Measurements from ENCODE around the gene SLIT3. TPM values are rescaled to one million over a fixed set of nuclear protein-coding genes. Genes with fewer than 3 reads are reported as not detected.

The SLIT3 gene
- total RNA-seq, 3 donors from 2014 or later (not counting 1 experiment from before 2014, with no cell fraction given), result 0.34 to 0.80 TPM; not detected in 1

DNA sequence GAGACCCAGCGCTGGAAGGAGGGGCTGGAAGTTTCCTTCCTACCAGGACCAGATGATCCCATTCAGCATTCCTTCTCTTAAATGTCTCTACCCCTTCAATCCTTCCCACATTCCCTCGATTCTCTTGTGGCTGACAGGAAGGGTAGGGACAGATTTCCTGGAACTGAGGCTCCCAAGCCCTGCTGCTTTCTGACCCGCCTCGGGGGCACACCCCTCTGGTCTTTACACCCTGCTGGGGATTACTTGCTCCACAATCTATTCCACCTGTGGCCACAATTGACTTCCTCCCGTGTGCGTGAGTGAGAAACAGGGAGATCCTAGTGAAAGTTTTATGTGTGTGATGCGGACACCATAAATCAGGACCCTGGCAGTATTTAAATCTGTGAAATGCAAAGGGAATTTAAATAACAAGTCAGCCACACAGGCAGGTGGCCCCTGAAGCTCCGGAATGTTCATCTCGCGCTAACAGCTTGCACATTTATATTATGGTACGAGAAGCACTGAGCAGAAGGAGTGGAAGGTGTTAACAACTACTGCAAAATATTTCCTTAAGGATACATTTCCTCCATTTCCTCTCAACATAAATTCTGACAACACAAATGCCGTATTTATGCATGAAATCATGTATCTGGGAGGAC lies 237.5 kb downstream of the SLIT3 start:
- no peak overlapping the region for H3K27ac Mint-ChIP-seq
- DNase-seq (no peak), ATAC-seq (no peak)
- no peak overlapping the region for H3K4me3 ChIP-seq (ENCODE audit: low read length)
- no peak overlapping the region for H3K4me3 Mint-ChIP-seq
- no peaks in the 10 kb centered on the region for H3K36me3 ChIP-seq (ENCODE audit: control insufficient read depth, insufficient read depth, low read length)
- no peaks in the 10 kb centered on the region for H3K4me1 ChIP-seq (ENCODE audit: control insufficient read depth, insufficient read depth, low read length)
- WGBS (ENCODE audit: insufficient coverage), result 62% methylated on average over 8 of the region's 12 CpGs
- H3K9me3 ChIP-seq (ENCODE audit: control insufficient read depth, insufficient read depth, low read length), result no peaks in the 10 kb centered on the region
- H3K9me3 Mint-ChIP-seq, result no peaks in the 10 kb centered on the region
- no peaks in the 10 kb centered on the region for H3K27me3 ChIP-seq (ENCODE audit: control insufficient read depth, insufficient read depth, low read length)
- H3K4me1 Mint-ChIP-seq, result no peaks in the 10 kb centered on the region
- TF ChIP-seq, protein P1, sequence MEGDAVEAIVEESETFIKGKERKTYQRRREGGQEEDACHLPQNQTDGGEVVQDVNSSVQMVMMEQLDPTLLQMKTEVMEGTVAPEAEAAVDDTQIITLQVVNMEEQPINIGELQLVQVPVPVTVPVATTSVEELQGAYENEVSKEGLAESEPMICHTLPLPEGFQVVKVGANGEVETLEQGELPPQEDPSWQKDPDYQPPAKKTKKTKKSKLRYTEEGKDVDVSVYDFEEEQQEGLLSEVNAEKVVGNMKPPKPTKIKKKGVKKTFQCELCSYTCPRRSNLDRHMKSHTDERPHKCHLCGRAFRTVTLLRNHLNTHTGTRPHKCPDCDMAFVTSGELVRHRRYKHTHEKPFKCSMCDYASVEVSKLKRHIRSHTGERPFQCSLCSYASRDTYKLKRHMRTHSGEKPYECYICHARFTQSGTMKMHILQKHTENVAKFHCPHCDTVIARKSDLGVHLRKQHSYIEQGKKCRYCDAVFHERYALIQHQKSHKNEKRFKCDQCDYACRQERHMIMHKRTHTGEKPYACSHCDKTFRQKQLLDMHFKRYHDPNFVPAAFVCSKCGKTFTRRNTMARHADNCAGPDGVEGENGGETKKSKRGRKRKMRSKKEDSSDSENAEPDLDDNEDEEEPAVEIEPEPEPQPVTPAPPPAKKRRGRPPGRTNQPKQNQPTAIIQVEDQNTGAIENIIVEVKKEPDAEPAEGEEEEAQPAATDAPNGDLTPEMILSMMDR (IDR thresholded peaks at IDR 0.05), result no peak
- H3K27ac ChIP-seq (ENCODE audit: low read length), result no peak overlapping the region
- H3K36me3 Mint-ChIP-seq, result no peaks in the 10 kb centered on the region
- peaks cover 3 to 34% of the 10 kb centered on the region in 2 donors for H3K27me3 Mint-ChIP-seq (ENCODE audit: low read depth in 2 of 2)
- intact Hi-C loops (cut with micrococcal nuclease), result no loop called here

DNA sequence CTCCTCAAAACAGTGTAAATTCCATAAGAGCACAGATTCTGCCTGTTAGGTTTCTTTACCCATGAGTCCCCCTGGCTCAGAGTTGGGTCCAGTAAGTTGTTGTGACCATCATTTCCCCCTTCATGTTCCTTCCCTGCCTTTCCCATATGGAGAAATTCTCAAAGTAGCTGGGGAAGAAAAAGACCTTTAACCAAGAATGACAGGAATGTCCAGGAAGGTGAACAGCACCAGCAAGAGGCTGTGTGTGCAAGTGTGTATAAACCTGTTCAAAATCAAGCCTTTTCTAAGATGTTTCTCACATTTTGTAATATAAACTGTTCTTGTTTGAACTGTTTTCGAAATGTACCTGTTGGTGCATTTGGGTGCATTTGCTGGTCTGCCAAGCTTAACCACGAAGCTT lies 238.2 kb downstream of the SLIT3 start:
- TF ChIP-seq, protein P1 (IDR thresholded peaks at IDR 0.05), result no peak
- Histone ChIP-seq H3K27ac (ENCODE audit: low read length) (no peak overlapping the region), H3K4me1 (ENCODE audit: control insufficient read depth, insufficient read depth, low read length) (no peaks in the 10 kb centered on the region), H3K4me3 (ENCODE audit: low read length) (no peak overlapping the region), H3K9me3 (ENCODE audit: control insufficient read depth, insufficient read depth, low read length) (no peaks in the 10 kb centered on the region), H3K36me3 (ENCODE audit: control insufficient read depth, insufficient read depth, low read length) (no peaks in the 10 kb centered on the region), H3K27me3 (ENCODE audit: control insufficient read depth, insufficient read depth, low read length) (no peaks in the 10 kb centered on the region)
- ATAC-seq, result no peak
- H3K36me3 Mint-ChIP-seq, result no peaks in the 10 kb centered on the region
- H3K27me3 Mint-ChIP-seq (ENCODE audit: low read depth in 2 of 2), result peaks cover 3 to 27% of the 10 kb centered on the region in 2 donors
- H3K9me3 Mint-ChIP-seq, result no peaks in the 10 kb centered on the region
- intact Hi-C loops (cut with micrococcal nuclease), result no loop called here
- WGBS (ENCODE audit: insufficient coverage), result 67% methylated on average over 2 of the region's 2 CpGs
- no peaks in the 10 kb centered on the region for H3K4me1 Mint-ChIP-seq
- no peak for DNase-seq
- no peak overlapping the region for H3K4me3 Mint-ChIP-seq
- no peak overlapping the region for H3K27ac Mint-ChIP-seq

DNA sequence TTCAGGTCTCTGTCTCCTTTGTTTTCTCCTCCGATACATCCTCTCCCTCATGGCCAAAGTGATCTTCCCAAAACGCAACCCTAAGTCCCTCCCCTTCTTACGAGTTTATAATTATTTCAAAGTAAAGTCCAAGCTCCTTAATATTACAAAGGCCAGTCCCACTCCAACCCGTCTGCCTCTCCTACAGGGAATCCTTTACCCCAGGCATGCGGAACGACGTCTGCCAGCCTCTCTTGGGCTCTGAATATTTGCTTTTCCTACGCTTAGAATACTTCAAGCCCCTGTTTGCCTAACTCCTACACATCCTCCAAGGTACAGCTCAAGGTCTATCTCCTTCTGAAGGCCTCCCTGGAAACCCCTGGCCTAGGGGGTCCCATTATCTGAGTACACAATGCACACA lies 246.4 kb downstream of the SLIT3 start:
- no peak overlapping the region for H3K4me3 ChIP-seq (ENCODE audit: low read length)
- intact Hi-C loops (cut with micrococcal nuclease), result no loop called here
- Mint-ChIP-seq H3K4me1 (no peaks in the 10 kb centered on the region), H3K4me3 (no peak overlapping the region), H3K27ac (no peak overlapping the region), H3K36me3 (no peaks in the 10 kb centered on the region), H3K27me3 (ENCODE audit: low read depth in 2 of 2) (peaks cover 6 to 33% of the 10 kb centered on the region in 2 donors), H3K9me3 (no peaks in the 10 kb centered on the region)
- no peak for DNase-seq
- ATAC-seq, result no peak
- WGBS (ENCODE audit: insufficient coverage), result 90% methylated on average over 8 of the region's 8 CpGs
- no peak overlapping the region for H3K27ac ChIP-seq (ENCODE audit: low read length)
- no peaks in the 10 kb centered on the region for H3K27me3 ChIP-seq (ENCODE audit: control insufficient read depth, insufficient read depth, low read length)
- H3K9me3 ChIP-seq (ENCODE audit: control insufficient read depth, insufficient read depth, low read length), result no peaks in the 10 kb centered on the region
- no peaks in the 10 kb centered on the region for H3K36me3 ChIP-seq (ENCODE audit: control insufficient read depth, insufficient read depth, low read length)
- TF ChIP-seq, protein P1 (IDR thresholded peaks at IDR 0.05), result no peak
- no peaks in the 10 kb centered on the region for H3K4me1 ChIP-seq (ENCODE audit: control insufficient read depth, insufficient read depth, low read length)

DNA sequence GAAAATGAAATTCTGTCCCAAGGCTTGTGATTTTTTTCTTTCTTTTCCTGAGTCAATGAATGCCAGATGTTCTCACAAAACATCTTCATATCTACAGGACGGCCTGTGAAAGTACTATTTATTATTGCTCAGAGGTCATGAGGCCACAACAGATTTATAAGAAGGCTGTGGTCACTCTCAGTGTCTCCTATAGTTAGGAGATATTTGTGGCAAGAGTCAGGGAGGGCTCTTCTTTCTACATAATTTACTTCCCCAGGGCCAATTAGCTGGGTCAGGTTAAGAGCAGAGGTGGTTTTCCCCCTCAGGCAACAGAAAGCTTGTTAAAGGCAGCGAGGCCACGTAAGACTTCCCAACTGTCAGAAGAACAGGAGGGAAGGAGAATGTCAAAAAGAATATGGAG lies 248.7 kb downstream of the SLIT3 start:
- Histone ChIP-seq H3K27ac (ENCODE audit: low read length) (no peak overlapping the region), H3K36me3 (ENCODE audit: control insufficient read depth, insufficient read depth, low read length) (no peaks in the 10 kb centered on the region), H3K4me3 (ENCODE audit: low read length) (no peak overlapping the region), H3K9me3 (ENCODE audit: control insufficient read depth, insufficient read depth, low read length) (no peaks in the 10 kb centered on the region), H3K27me3 (ENCODE audit: control insufficient read depth, insufficient read depth, low read length) (no peaks in the 10 kb centered on the region), H3K4me1 (ENCODE audit: control insufficient read depth, insufficient read depth, low read length) (no peaks in the 10 kb centered on the region)
- Mint-ChIP-seq H3K4me1 (no peaks in the 10 kb centered on the region), H3K4me3 (no peak overlapping the region), H3K27ac (no peak overlapping the region), H3K27me3 (ENCODE audit: low read depth in 2 of 2) (peaks cover 6 to 39% of the 10 kb centered on the region in 2 donors), H3K9me3 (no peaks in the 10 kb centered on the region), H3K36me3 (no peaks in the 10 kb centered on the region)
- intact Hi-C loops (cut with micrococcal nuclease), result no loop called here
- DNase-seq (no peak), ATAC-seq (no peak)
- WGBS (ENCODE audit: insufficient coverage), result 89% methylated on average over 2 of the region's 3 CpGs
- TF ChIP-seq, protein P1 (IDR thresholded peaks at IDR 0.05), result no peak

Data from natural killer cell (primary cell).